NCI-H1092 treated with DMSO at 0.1 percent for 48 hours (cell line): ENCODE measurements around the gene HGFAC.
"Not testable (repeated sequence)": the region's sequence is repeated elsewhere in the genome, so short reads cannot be mapped to it uniquely, and the experiment has no call there.

ENCODE experiments used
- DNase-seq: peaks from one replicate; lab custom pipeline; 2025; lab: John Stamatoyannopoulos, UW

HGFAC gene

GRCh38 chr4:3411190-3411589, 30.6 kb upstream of the HGFAC start:
- DNase-seq = not testable (repeated sequence)

- no peak for DNase-seq
Measured at GRCh38 chr4:3411676-3412075, 30.1 kb upstream of the HGFAC start.

DNA sequence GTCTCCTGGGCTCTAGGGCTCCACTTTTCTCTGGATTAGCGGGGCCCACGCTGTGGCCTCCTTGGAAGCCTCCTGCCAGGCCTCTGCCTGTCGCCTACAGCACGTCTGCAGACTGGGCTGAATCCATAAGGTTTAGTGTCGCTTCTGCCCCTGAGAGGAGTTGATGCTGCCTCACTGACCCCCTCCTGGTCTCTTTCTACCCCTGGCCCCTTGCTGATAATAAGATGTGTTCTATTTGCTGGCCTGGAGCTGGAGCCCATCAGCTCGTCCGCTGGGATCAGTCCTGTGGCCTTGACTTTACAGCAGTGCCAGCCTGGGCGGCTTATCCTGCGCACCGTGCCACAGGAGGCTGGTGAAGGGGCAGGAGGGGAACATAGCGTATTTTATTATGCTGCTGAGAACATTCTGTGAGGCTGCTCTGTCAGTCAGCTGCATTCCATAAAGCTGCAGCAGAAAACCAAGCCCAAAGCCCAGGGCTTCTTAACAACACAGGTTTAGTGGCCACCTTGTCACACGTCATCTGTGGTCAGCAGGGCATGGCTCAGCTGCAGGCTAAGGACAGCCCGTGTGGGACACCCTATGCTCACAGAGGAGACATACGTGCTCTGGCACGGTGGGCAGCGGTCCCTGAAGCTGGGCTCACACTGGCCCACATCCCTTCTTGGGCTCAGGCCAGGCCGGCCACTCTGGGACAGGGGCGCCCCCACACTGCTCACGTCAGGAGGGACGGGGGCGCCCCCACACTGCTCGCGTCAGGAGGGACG, 29.3 kb upstream of the HGFAC start:
- DNase-seq = no peak

GRCh38 chr4:3413217-3413671, 28.5 kb upstream of the HGFAC start:
- no peak for DNase-seq

DNA sequence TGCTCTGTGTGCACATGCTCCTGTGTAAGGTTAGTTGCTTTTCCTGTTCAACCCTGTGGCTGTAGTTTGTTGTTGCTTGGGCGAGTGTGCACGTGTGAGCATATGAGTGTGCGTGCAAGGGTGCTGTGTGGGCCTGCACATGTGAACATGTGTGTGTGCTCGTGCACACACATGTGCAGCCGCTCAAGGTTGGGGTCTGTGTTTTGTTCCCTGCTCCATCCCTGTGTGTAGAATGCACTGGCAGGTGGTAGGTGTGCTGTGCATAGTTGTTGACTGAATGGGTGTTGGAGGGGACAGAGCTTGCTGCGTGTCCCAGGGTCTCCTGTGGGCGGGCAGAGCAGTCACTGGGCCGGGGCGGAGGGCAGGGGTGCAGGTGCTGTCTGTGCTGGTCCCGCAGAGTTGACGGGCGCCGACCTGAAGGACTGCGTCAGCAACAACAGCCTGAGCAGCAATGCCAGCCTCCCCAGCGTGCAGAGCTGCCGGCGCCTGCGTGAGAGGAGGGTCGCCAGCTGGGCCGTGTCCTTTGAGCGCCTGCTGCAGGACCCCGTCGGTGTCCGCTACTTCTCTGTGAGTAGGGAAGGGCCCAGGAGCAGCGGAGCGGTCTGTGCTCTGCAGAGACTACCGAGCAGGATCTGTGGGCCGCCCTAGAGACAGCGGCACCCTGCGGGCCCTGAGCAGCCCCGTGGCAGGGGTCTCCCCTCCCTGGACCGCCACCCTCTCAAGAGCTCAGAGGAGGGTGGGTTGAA, 27.9 kb upstream of the HGFAC start:
- no peak for DNase-seq

DNA sequence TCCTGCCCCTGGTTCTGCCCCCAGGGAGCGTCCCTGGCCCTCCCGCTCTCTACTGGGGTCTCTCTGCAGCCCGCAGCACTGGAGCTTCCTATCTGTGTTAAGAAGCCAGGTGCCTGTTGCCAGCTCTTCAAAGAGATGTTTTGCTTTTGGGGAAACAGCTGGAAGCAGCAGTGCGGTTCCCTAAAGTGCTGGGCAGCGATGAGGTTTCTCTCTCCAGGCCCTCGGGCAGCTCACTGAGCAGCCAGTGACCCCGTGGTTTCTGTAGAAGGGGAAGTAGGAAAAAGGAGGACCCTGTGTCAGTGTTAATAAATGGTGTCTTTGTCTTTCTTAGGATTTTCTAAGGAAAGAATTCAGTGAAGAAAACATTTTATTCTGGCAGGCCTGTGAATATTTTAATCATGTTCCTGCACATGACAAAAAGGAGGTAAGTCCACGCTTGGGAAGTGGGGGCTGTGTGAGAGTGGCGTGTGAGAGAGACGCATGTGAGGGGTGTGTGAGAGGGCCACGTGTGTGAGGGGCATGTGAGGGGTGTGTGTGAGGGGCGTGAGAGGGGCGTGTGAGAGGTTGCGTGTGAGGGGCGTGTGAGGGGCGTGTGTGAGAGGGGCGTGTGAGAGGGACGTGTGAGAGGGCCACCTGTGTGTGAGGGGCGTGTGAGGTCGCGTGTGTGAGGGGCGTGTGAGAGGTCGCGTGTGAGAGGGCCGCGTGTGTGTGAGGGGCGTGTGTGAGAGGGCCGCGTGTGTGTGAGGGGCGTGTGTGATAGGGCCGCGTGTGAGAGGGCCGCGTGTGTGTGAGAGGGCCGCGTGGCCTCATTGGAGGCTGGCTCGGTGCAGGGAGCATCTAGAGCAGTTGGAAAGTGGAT, 27.1 kb upstream of the HGFAC start:
- DNase-seq = no peak

DNA sequence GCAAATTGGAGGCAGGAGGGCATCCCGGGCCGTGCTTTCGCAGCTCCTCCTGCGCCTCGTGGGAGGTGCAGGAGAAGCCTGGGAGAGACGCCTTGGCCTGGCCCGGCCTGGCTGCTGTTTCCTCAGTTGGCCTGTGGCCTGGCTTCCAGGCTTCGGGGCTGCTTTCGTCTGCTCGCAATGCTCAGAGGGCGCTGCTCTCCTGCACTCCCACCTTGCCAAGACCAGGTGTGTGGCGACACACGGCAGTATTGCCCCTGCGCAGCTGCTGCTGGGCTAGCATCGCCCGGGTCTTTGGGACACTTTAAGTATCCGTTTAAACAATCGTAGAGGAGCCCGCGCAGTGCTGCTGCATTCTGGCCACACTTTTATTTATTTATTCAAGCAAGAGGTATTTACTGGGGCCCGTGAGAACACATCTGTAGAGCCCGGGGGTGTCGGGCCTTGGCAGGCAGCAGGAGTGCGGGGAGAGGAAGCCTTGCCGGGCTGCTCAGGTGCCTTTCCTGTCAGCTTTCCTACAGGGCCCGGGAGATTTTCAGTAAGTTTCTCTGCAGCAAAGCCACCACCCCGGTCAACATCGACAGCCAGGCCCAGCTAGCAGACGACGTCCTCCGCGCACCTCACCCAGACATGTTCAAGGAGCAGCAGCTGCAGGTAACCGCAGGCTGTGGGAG, 26.2 kb upstream of the HGFAC start:
- DNase-seq = no peak

- DNase-seq = no peak
Measured at GRCh38 chr4:3416270-3416669, 25.5 kb upstream of the HGFAC start.

GRCh38 chr4:3416821-3417221, 24.9 kb upstream of the HGFAC start:
- no peak for DNase-seq

GRCh38 chr4:3417448-3417847, 24.3 kb upstream of the HGFAC start:
- no peak for DNase-seq

- no peak for DNase-seq
Measured at GRCh38 chr4:3418029-3418762, 23.6 kb upstream of the HGFAC start.

GRCh38 chr4:3419836-3420605, 21.7 kb upstream of the HGFAC start:
- no peak for DNase-seq

- DNase-seq = no peak
Measured at GRCh38 chr4:3420606-3420955, 21.2 kb upstream of the HGFAC start.

DNA sequence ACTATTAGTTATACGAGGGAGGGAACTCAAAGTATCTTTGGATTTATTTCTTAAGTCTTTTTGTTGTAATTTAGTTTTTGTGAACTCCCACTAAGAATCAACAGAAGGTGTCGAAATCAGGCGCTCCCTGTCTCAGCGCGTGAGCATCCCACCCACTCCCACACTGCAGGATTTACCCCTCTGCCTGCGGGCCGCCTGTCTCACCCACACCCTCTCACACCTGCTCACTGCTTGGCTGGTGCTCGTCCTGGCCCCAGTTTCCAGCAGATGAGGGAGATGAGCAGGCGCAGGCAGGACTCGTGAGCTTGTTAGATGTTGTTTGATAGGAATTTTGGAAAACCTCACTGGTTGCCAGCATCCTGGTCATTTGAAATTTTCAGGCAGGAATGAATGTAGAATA, 20.8 kb upstream of the HGFAC start:
- DNase-seq = no peak

DNA sequence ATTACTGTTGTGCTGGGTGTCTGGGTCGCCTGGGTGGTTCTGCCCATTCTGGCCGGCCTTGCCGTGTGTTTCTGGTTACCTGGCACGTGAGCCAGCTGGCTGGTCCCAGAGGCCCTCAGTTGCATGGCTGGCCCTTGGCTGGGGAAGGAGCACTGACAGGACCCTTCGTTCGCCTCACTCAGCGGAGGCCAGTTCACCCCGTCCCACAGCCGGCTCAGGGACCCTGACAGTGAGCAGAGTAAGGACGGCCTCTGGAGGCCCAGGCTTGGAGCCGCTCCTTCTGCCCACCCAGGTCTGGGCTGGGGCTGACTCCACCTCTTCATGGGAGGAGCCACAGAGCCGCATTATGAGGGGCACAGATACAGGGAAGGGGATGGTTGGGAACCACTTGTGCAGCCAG, 20.3 kb upstream of the HGFAC start:
- no peak for DNase-seq

DNA sequence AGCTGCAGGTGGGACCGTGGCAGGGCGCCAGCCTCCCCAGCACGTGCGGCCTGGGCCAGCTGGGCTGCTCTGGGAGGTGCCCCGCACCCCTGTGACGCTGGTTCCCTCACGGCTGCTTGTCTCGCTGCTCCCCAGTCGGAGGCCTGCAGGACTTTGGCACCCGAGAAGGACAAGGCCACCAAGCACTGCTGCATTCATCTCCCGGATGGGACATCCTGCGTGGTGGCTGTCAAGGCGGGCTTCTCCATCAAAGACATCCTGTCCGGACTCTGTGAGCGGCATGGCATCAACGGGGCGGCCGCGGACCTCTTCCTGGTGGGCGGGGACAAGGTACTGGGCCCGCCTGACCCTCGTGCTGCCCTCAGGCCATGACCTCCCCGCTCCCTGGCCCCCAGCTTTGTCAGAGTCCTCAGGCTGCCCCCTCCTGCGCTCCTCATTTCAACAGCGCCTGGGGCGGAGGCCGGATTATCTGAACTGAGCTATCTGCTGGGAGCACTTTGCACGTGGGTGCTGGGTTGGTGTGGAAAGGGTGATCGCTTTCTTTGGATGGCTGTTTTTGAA, 19.4 kb upstream of the HGFAC start:
- no peak for DNase-seq

- DNase-seq = no peak
Measured at GRCh38 chr4:3422808-3423297, 18.9 kb upstream of the HGFAC start.

DNA sequence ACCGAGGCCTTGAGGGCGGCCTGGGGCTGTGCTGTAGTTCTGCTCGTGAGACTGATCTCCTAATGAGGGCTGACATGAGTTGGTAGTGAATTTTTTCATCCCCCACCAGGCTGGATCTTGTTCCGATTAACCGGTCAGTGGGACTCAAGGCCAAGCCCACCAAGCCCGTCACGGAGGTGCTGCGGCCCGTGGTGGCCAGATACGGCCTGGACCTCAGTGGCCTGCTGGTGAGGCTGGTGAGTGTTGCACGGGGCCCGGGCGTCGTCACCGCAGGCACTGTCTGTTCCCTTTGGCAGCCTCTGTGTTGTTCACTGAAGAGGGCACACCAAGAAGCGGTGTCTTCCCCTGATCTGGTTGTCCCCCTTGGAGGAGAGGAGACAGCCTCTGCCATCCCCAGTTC, 18.4 kb upstream of the HGFAC start:
- DNase-seq = no peak

DNA sequence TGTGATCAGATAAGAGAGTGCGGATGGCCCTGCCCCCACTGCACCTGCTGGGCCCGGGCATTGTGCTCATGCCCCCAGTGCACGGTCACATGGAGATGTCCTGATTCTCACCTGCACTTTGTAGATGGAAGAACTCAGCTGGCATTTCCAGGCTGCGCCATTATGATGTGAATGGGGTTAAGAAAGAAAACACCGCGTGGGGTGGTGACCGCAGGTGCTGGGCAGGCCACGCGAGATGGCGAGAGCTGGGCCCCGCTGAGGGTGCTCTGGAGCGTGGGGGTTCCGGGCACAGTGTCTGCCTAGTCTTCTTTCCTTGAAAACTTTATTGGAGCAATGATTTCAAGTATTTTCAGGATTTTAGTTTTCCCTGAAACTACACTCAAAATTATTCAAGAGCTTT, 17.8 kb upstream of the HGFAC start:
- DNase-seq = no peak

- no peak for DNase-seq
Measured at GRCh38 chr4:3424522-3425095, 17.2 kb upstream of the HGFAC start.
